GM06990 (cell line): ENCODE measurements around the gene DUSP18.

ENCODE experiments used
- DNase-seq: peaks from one replicate; pipeline ENCODE4 v3.0.0-alpha.2; 2011; ENCODE audit not compliant: insufficient read length; ENCODE audit errors: extremely low read depth
- H3K27me3 ChIP-seq: replicated peaks from 2 replicates; pipeline ENCODE4 v1.6.0; 2011; ENCODE audit warnings: low read length; ENCODE audit not compliant: control insufficient read depth, insufficient read depth
- H3K36me3 ChIP-seq: 2 replicates; pipeline ENCODE4 v1.5.1; 2011; ENCODE audit warnings: low read length; ENCODE audit not compliant: control insufficient read depth, insufficient read depth
- H3K4me3 ChIP-seq: replicated peaks from 2 replicates; pipeline ENCODE4 v1.5.1; 2011; ENCODE audit warnings: low read depth, mild to moderate bottlenecking, control low read depth, low read length
- CTCF ChIP-seq: IDR thresholded peaks from 2 replicates; pipeline ENCODE4 v1.5.1; 2011; ENCODE audit warnings: low read length, control low read depth, mild to moderate bottlenecking, inconsistent platforms; ENCODE audit not compliant: insufficient read depth, poor library complexity, severe bottlenecking

DUSP18 gene

DNA sequence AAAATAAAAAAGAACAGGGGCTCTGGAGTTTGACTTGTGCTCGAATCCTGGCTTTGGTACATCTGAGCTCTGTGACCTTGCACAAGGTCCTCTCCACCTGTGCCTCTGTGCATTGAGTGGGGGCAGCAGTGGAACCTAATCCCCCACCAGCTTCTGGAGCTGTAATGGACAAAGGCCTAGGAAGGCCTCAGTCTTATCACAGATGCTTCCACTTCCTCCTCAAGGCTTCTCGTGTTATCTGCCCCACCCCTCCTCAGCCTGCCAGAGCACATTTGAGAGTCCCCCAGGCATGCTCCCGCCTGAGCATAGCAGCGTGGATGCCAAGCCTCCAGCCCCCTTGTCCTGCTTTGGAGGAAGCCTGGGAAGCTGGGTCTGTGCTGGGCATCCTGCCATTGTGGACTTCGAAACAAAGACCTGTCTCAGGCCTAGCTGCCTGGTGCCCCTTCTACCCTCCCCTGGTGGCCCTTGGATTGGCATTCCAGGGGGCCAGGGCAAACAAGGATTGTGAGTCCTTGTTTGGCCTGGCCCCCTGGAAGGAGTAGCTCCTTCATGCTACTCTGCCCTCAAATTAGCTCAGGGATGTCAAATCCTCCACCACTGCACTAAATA lies 17.1 kb downstream of the DUSP18 start:
- no peaks in the 10 kb centered on the region for H3K36me3 ChIP-seq
- no peak for DNase-seq
- H3K27me3 ChIP-seq, result no peaks in the 10 kb centered on the region
- no peak for TF ChIP-seq CTCF
- no peak overlapping the region for H3K4me3 ChIP-seq

DNA sequence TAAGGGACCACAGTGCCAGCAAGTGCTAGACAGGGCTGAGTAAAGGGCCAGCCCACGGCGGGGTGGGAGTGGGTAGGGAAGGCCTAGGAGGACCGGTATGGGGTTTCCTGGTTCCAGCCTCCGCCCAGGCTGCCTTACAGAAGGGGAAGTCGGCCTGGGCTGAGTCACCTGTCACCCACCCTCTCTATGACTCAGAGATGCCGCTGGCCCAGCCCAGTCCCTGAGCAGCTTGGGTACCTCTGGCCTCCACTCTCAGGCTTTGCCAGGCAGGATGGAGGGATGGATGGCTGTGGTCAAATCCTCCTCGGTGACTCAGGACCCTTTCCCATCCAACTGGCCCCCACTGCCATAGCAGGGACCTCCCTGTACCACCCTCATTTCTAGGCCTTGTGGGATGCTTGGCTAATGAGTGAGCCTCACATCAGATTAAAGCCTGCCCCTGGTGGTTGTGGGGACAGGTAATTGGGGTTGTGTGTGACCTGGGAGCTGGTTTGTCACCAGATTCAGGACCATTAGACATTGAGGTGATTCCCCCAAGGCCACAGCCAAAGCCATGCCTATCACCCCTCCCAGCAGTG lies 18.2 kb downstream of the DUSP18 start:
- TF ChIP-seq CTCF, result peak; percentile 9
- Histone ChIP-seq H3K4me3 (no peak overlapping the region), H3K27me3 (no peaks in the 10 kb centered on the region), H3K36me3 (no peaks in the 10 kb centered on the region)
- peak; percentile 49 for DNase-seq

- TF ChIP-seq CTCF, result no peak
- Histone ChIP-seq H3K27me3 (no peaks in the 10 kb centered on the region), H3K36me3 (no peaks in the 10 kb centered on the region), H3K4me3 (no peak overlapping the region)
- no peak for DNase-seq
These were observed 18.9 kb downstream of the DUSP18 start for GRCh38 chr22:30648825-30649224.

DNA sequence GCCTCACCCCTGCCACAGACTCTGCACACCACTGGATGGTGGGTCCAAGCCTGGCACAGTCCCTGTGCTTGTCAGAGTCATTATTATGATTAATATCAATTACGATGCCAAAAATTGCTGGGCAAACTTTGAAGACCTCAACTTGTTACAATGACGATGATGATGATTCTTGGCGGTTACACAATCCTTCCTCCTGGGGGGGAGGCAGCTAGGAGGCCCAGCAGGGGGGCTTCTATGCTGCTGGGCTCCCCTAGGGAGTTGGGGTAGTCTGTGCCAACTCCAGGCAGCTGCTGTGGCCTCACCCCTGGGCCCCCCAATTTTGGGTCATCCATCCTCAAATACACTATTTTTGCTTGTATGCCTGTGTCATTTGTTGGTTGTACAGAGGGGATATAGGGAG lies 20.1 kb downstream of the DUSP18 start:
- Histone ChIP-seq H3K4me3 (no peak overlapping the region), H3K27me3 (no peaks in the 10 kb centered on the region), H3K36me3 (no peaks in the 10 kb centered on the region)
- no peak for DNase-seq
- no peak for TF ChIP-seq CTCF

- Histone ChIP-seq H3K36me3 (no peaks in the 10 kb centered on the region), H3K27me3 (no peaks in the 10 kb centered on the region), H3K4me3 (no peak overlapping the region)
- no peak for TF ChIP-seq CTCF
- no peak for DNase-seq
These were observed 21.0 kb downstream of the DUSP18 start for GRCh38 chr22:30646518-30647160.
